GM10248 (cell line): ENCODE data around the gene ZNF527.
"Not testable (repeated sequence)": the region's sequence is repeated elsewhere in the genome, so short reads cannot be mapped to it uniquely, and the experiment has no call there.

Experiments
- CTCF ChIA-PET: fragments of 300-600 bp; sonication (Branson Sonifier 250); formaldehyde crosslinking; extraction: SDS; loops from one replicate; lab custom pipeline; 2021; ENCODE audit warnings: antibody characterized with exemption; lab: Yijun Ruan, JAX
- POLR2A ChIA-PET: fragments of 350-650 bp; sonication (Branson Sonifier 250); formaldehyde crosslinking; extraction: SDS; loops from one replicate; lab custom pipeline; 2020; ENCODE audit warnings: antibody characterized with exemption; lab: Yijun Ruan, JAX
- DNase-seq: peaks from one replicate; pipeline ENCODE4 v3.0.0; 2012; ENCODE audit errors: extremely low spot score
- TF ChIP-seq, protein P1 (sequence below): IDR thresholded peaks from 2 replicates; pipeline ENCODE4 v1.5.1; 2012; ENCODE audit warnings: mild to moderate bottlenecking, low read depth; ENCODE audit errors: extremely low read depth, missing control alignments, control extremely low read depth

The ZNF527 gene

GRCh38 chr19:37346091-37346490, 24.8 kb upstream of the ZNF527 start:
- TF ChIP-seq, protein P1, sequence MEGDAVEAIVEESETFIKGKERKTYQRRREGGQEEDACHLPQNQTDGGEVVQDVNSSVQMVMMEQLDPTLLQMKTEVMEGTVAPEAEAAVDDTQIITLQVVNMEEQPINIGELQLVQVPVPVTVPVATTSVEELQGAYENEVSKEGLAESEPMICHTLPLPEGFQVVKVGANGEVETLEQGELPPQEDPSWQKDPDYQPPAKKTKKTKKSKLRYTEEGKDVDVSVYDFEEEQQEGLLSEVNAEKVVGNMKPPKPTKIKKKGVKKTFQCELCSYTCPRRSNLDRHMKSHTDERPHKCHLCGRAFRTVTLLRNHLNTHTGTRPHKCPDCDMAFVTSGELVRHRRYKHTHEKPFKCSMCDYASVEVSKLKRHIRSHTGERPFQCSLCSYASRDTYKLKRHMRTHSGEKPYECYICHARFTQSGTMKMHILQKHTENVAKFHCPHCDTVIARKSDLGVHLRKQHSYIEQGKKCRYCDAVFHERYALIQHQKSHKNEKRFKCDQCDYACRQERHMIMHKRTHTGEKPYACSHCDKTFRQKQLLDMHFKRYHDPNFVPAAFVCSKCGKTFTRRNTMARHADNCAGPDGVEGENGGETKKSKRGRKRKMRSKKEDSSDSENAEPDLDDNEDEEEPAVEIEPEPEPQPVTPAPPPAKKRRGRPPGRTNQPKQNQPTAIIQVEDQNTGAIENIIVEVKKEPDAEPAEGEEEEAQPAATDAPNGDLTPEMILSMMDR = no peak
- no peak for DNase-seq
- ChIA-PET POLR2A (no interaction called here), CTCF (interaction anchor here (1.3 to 2.1 kb wide), 2 partner anchors 10 to 25 kb away, joined by 3 to 6 read pairs; partner anchors contain the start of gene ZNF527)

- TF ChIP-seq, protein P1 = no peak
- DNase-seq = no peak
- POLR2A ChIA-PET = no interaction called here
- CTCF ChIA-PET = interaction anchor here (1.0 kb wide), 1 partner anchor 11 kb away, joined by 3 read pairs; no protein-coding TSS in a partner anchor
Observed at GRCh38 chr19:37348060-37348459, 22.8 kb upstream of the ZNF527 start.

GRCh38 chr19:37353968-37354367, 16.9 kb upstream of the ZNF527 start:
- ChIA-PET POLR2A (no interaction called here), CTCF (no interaction called here)
- TF ChIP-seq, protein P1 = no peak
- no peak for DNase-seq

DNA sequence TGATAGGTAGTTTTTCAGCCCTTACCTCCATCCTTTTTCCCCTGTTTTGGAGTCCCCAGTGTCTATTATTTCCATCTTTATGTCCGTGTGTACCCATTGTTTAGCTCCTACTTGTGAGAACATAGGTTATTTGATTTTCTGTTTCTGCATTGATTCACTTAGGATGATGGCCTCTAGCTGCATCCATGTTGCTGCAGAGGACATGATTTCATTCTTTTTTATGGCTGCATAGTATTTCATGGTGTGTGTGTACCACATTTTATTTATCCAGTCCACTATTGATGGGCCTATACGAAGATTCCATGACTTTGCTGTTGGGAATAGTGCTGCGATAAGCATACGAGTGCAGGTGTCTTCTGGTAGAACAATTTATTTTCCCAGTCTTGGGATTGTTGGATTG, 15.0 kb upstream of the ZNF527 start:
- TF ChIP-seq, protein P1 = no peak
- DNase-seq = no peak
- POLR2A ChIA-PET = no interaction called here
- CTCF ChIA-PET = no interaction called here

DNA sequence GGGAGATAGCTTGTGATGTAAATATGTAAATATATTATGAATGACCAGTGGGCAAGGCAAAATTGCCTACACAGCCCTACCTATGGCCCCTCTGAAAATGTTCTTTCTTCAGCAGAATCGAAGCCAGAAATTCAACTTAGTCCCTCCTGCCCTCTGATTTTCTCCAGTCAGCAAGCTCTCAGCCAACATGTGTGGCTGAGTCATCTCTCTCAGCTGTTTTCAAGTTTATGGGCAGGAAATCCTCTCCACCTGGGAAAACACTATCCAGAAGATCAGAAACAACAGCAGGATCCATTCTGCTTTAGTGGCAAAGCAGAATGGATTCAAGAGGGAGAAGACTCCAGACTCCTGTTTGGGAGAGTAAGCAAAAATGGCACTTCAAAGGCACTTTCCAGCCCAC, 8.9 kb upstream of the ZNF527 start:
- ChIA-PET POLR2A (no interaction called here), CTCF (no interaction called here)
- TF ChIP-seq, protein P1 = no peak
- no peak for DNase-seq

- CTCF ChIA-PET = no interaction called here
- TF ChIP-seq, protein P1 = no peak
- no peak for DNase-seq
- POLR2A ChIA-PET = no interaction called here
Observed at GRCh38 chr19:37362733-37363132, 8.2 kb upstream of the ZNF527 start.

DNA sequence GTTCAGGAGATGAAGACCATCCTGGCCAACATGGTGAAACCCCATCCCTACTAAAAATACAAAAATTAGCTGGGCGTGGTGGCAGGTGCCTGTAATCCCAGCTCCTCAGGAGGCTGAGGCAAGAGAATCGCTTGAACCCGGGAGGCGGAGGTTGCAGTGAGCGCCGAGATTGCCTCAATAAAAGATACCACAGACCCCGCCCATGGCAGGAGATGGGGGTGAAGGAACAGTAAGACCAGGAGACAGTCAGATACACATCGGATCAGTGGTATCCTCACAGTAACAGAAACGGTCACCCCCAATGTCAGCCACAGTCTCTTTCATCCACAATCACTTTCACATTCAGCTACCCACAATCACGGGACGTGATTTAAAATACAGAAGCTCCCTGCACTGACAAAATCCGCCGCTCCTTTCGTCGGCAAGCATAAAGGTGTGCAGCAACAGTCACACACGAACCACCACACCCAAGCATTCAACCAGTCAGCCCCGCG, 466 bp upstream of the ZNF527 start:
- DNase-seq = not testable (repeated sequence)
- ChIA-PET POLR2A (interaction anchor here (1.0 to 1.4 kb wide), 5 partner anchors 36 to 1156 kb away, joined by 3 to 7 read pairs (median 3); partner anchors contain the start of genes ZNF146, ZNF540, ZNF565 and ZNF571), CTCF (interaction anchor here (1.0 to 1.7 kb wide), 3 partner anchors 25 to 97 kb away, joined by 3 to 4 read pairs (median 3); partner anchors contain the start of gene ZNF569)
